Parietal lobe (tissue), 1 donor: ENCODE measurements around the gene PAPOLA. TPM values are rescaled to one million over a fixed set of nuclear protein-coding genes. Genes with fewer than 3 reads are reported as not detected.

ENCODE experiments used
- total RNA-seq: library from RNA; depleted of rRNA; stranded (reverse); fragments of >200 nt; gene quantifications from one replicate; pipeline ENCODE4 v1.2.3, GENCODE V29; 2014

Gene PAPOLA
- total RNA-seq: 321 TPM

GRCh38 chr14:96501740-96502620 lies at the start of gene PAPOLA:
TSS of gene PAPOLA (plus strand) at chr14:96502382. CDS start at chr14:96502593, 211 bp downstream.

Other genes starting within 250 kb of the PAPOLA start
- not detected for gene BDKRB1, start 246.2 kb upstream of the PAPOLA start, total RNA-seq
- 82.6 TPM for gene ATG2B, start 139.0 kb upstream of the PAPOLA start, total RNA-seq
- gene GSKIP, start 138.9 kb upstream of the PAPOLA start, total RNA-seq: 21.6 TPM
- 0.63 TPM for gene AK7, start 110.3 kb upstream of the PAPOLA start, total RNA-seq